ENCODE results near the gene HELZ2. TPM values are rescaled to one million over a fixed set of nuclear protein-coding genes. Genes with fewer than 3 reads are reported as not detected.

HELZ2 gene
- total RNA-seq, 2 experiments from 2014 or later = 6.5 to 8.3 TPM

DNA sequence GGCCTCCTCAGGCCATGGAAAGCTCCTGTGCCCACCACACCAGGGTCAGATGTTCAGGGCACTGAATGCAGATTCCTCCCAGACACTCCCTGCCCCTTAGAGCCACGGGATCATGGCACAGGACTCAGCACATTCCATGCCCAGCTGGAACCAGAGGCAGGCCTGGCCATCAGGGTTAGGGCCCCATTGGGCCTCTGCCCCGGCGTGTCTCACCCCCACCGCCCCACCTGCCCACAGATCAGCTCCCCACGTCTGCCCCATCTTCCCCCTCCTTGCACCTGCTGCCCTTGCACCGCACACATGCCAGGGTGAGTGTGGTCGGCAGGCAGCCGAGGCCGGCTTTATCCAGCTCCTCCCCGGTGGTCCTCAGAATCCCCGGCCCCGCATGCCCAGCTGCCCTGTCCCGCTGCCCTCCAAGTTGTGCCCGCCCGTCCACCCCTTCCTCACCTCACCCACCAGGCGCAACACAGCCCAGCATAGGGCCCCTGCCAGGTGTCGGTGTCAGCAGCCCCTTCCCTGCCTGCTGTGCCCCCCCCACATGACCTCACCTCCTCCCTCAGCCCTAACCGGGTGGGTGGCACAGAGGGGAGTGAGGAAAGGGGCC is 24.3 kb downstream of the HELZ2 start:
- no peaks in the 10 kb centered on the region for H4K20me1 ChIP-seq (ENCODE audit: insufficient read depth, low read length)
- POLR2A ChIA-PET = no interaction called here
- no peaks in the 10 kb centered on the region for H3K9me3 ChIP-seq (ENCODE audit: low read length)
- H3K79me2 ChIP-seq (ENCODE audit: insufficient read depth, low read depth, low read length) = no peaks in the 10 kb centered on the region
- intact Hi-C loops (cut with micrococcal nuclease; ENCODE audit: unreplicated experiment) = loop anchor here (5.0 kb wide), 1 partner anchor 78 kb away; the partner anchor contains the start of gene GMEB2
- DNase-seq (ENCODE audit: low spot score) = no peak
- H3K9me2 ChIP-seq (ENCODE audit: insufficient read depth, low read length) = no peaks in the 10 kb centered on the region
- no peak overlapping the region for H3K4me3 ChIP-seq (ENCODE audit: low read depth, low read length, poor library complexity, severe bottlenecking)
- H3K36me3 ChIP-seq (ENCODE audit: insufficient read depth, low read length) = no peaks in the 10 kb centered on the region
- CTCF ChIA-PET (ENCODE audit: unreplicated experiment) = interaction anchor here (0.5 kb wide), 1 partner anchor 173 kb away, joined by 5 read pairs; no protein-coding TSS in a partner anchor
- TF ChIP-seq, protein P1, sequence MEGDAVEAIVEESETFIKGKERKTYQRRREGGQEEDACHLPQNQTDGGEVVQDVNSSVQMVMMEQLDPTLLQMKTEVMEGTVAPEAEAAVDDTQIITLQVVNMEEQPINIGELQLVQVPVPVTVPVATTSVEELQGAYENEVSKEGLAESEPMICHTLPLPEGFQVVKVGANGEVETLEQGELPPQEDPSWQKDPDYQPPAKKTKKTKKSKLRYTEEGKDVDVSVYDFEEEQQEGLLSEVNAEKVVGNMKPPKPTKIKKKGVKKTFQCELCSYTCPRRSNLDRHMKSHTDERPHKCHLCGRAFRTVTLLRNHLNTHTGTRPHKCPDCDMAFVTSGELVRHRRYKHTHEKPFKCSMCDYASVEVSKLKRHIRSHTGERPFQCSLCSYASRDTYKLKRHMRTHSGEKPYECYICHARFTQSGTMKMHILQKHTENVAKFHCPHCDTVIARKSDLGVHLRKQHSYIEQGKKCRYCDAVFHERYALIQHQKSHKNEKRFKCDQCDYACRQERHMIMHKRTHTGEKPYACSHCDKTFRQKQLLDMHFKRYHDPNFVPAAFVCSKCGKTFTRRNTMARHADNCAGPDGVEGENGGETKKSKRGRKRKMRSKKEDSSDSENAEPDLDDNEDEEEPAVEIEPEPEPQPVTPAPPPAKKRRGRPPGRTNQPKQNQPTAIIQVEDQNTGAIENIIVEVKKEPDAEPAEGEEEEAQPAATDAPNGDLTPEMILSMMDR (conservative IDR thresholded peaks at IDR 0.05; ENCODE audit: low read length) = no peak
- TF ChIP-seq EZH2phosphoT487 (IDR thresholded peaks at IDR 0.05; ENCODE audit: borderline replicate concordance, low read depth, low read length) = no peak
- no peak overlapping the region for H2AFZ ChIP-seq (ENCODE audit: low read length)
- H3K4me2 ChIP-seq (ENCODE audit: low read length) = no peak overlapping the region
- peaks cover 61% of the 10 kb centered on the region for H3K4me1 ChIP-seq (ENCODE audit: insufficient read depth, low read length, poor library complexity, severe bottlenecking)
- no TSS peak for BruUV-seq (replicated peaks)
- H3K27ac ChIP-seq (ENCODE audit: low read depth, low read length, poor library complexity, severe bottlenecking) = no peak overlapping the region

DNA sequence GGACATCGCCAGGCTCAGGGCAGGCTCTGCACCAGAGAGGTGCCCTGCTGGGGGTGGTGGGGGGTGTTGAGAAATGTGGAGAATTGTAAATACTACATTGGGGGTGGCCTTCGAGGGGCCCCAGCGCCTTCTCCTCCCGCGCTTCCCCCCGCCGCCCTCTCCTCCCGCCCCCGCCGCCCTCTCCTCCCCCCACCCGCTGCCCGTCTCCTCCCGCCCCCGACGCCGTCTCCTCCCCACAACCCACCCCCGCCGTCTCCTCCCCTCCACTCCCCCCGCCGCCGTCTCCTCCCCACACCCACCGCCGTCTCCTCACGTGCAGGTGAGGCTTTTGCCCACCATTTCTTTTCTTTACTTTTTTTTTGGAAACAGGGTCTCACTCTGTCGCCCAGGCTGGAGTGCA is 25.0 kb downstream of the HELZ2 start:
- Histone ChIP-seq H3K9me2 (ENCODE audit: insufficient read depth, low read length) (no peaks in the 10 kb centered on the region), H4K20me1 (ENCODE audit: insufficient read depth, low read length) (no peaks in the 10 kb centered on the region), H3K79me2 (ENCODE audit: insufficient read depth, low read depth, low read length) (no peaks in the 10 kb centered on the region), H3K4me2 (ENCODE audit: low read length) (no peak overlapping the region), H3K27ac (ENCODE audit: low read depth, low read length, poor library complexity, severe bottlenecking) (no peak overlapping the region), H3K36me3 (ENCODE audit: insufficient read depth, low read length) (no peaks in the 10 kb centered on the region), H3K4me3 (ENCODE audit: low read depth, low read length, poor library complexity, severe bottlenecking) (no peak overlapping the region), H2AFZ (ENCODE audit: low read length) (no peak overlapping the region), H3K9me3 (ENCODE audit: low read length) (no peaks in the 10 kb centered on the region), H3K4me1 (ENCODE audit: insufficient read depth, low read length, poor library complexity, severe bottlenecking) (peaks cover 54% of the 10 kb centered on the region)
- no peak for DNase-seq (ENCODE audit: low spot score)
- BruUV-seq (replicated peaks) = no TSS peak
- CTCF ChIA-PET (ENCODE audit: unreplicated experiment) = interaction anchor here (0.5 kb wide), 1 partner anchor 174 kb away, joined by 5 read pairs; no protein-coding TSS in a partner anchor
- TF ChIP-seq, protein P1 (conservative IDR thresholded peaks at IDR 0.05; ENCODE audit: low read length) = no peak
- no peak for TF ChIP-seq EZH2phosphoT487 (IDR thresholded peaks at IDR 0.05; ENCODE audit: borderline replicate concordance, low read depth, low read length)
- intact Hi-C loops (cut with micrococcal nuclease; ENCODE audit: unreplicated experiment) = no loop called here
- POLR2A ChIA-PET = no interaction called here

DNA sequence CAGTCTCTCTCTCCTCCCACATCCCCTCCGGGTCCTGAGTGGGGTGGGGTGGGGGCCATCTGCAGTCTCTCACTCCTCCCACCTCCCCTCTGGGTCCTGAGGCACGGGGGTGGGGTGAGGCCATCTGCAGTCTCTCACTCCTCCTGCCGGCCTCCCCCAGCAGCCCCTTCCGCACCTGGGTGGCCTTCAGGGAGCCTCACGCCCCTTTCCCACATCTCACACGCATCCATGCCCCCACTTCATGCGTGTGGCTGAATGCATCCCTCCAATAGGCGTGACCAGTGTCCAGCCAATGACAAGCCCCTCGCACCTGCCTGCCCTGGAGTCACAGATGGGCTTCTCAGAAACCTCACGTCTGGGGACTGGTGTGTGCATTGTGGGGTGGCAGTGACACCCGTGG is 25.5 kb downstream of the HELZ2 start:
- H3K4me1 ChIP-seq (ENCODE audit: insufficient read depth, low read length, poor library complexity, severe bottlenecking) = peaks cover 49% of the 10 kb centered on the region
- no peaks in the 10 kb centered on the region for H3K9me2 ChIP-seq (ENCODE audit: insufficient read depth, low read length)
- TF ChIP-seq, protein P1 (conservative IDR thresholded peaks at IDR 0.05; ENCODE audit: low read length) = no peak
- no peak for TF ChIP-seq EZH2phosphoT487 (IDR thresholded peaks at IDR 0.05; ENCODE audit: borderline replicate concordance, low read depth, low read length)
- H2AFZ ChIP-seq (ENCODE audit: low read length) = no peak overlapping the region
- intact Hi-C loops (cut with micrococcal nuclease; ENCODE audit: unreplicated experiment) = no loop called here
- BruUV-seq (replicated peaks) = no TSS peak
- no peak overlapping the region for H3K4me2 ChIP-seq (ENCODE audit: low read length)
- H3K79me2 ChIP-seq (ENCODE audit: insufficient read depth, low read depth, low read length) = no peaks in the 10 kb centered on the region
- no peak overlapping the region for H3K27ac ChIP-seq (ENCODE audit: low read depth, low read length, poor library complexity, severe bottlenecking)
- ChIA-PET POLR2A (no interaction called here), CTCF (ENCODE audit: unreplicated experiment) (no interaction called here)
- H4K20me1 ChIP-seq (ENCODE audit: insufficient read depth, low read length) = no peaks in the 10 kb centered on the region
- no peak overlapping the region for H3K4me3 ChIP-seq (ENCODE audit: low read depth, low read length, poor library complexity, severe bottlenecking)
- no peaks in the 10 kb centered on the region for H3K36me3 ChIP-seq (ENCODE audit: insufficient read depth, low read length)
- H3K9me3 ChIP-seq (ENCODE audit: low read length) = no peaks in the 10 kb centered on the region
- DNase-seq (ENCODE audit: low spot score) = no peak
